ENCODE measurements around the gene CEP162.

DNA sequence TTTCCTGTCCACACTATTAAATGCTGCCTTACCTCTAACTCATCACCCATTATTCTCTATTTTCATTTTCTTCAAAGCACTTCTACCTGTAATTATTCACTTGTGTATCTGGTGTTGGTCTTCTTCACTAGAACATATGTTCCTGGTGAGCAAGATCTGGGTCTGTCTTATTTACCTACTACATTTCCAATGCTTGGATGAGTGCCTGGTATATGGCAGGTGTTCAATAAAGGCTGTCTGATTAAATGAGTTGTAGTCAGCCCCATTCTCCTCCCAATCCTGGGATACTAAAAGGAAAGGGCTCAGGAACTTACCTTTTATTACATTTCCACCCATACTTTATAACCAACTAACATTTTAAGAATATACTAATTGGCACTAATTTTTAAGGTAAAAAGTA, 61.0 kb downstream of the CEP162 start:
- TF ChIP-seq, protein P1, sequence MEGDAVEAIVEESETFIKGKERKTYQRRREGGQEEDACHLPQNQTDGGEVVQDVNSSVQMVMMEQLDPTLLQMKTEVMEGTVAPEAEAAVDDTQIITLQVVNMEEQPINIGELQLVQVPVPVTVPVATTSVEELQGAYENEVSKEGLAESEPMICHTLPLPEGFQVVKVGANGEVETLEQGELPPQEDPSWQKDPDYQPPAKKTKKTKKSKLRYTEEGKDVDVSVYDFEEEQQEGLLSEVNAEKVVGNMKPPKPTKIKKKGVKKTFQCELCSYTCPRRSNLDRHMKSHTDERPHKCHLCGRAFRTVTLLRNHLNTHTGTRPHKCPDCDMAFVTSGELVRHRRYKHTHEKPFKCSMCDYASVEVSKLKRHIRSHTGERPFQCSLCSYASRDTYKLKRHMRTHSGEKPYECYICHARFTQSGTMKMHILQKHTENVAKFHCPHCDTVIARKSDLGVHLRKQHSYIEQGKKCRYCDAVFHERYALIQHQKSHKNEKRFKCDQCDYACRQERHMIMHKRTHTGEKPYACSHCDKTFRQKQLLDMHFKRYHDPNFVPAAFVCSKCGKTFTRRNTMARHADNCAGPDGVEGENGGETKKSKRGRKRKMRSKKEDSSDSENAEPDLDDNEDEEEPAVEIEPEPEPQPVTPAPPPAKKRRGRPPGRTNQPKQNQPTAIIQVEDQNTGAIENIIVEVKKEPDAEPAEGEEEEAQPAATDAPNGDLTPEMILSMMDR (conservative IDR thresholded peaks at IDR 0.05; ENCODE audit: low read depth, low read length): no peak
- TF ChIP-seq EZH2 (IDR thresholded peaks at IDR 0.05; ENCODE audit: borderline replicate concordance, low read depth, low read length, poor library complexity, severe bottlenecking): no peak

Measured in A673 (cell line).